IMR-90 (cell line): Measurements from ENCODE around the gene UPK2. TPM values are rescaled to one million over a fixed set of nuclear protein-coding genes. Genes with fewer than 3 reads are reported as not detected.

Source experiments
- ATAC-seq: fragments of 200-7000 bp; cut with Tn5 transposase; 2 replicates; pipeline ENCODE4 v1.9.1; 2020; ENCODE audit warnings: low read depth, mild to moderate bottlenecking, moderate library complexity
- BruUV-seq: library from RNA; stranded (reverse); fragments of 400-500 nt; replicated peaks from 2 replicates; lab custom pipeline; 2021; lab: Mats Ljungman, UMichigan
- CTCF ChIA-PET: fragments of 300-600 bp; formaldehyde crosslinking; extraction: SDS; loops from one replicate; lab custom pipeline; 2021; ENCODE audit warnings: antibody characterized with exemption; lab: Yijun Ruan, JAX
- POLR2A ChIA-PET: fragments of 300-600 bp; sonication (Branson Sonifier 250); formaldehyde crosslinking; loops from one replicate; lab custom pipeline; 2022; ENCODE audit warnings: antibody characterized with exemption; ENCODE audit not compliant: unreplicated experiment; lab: Charles Lee
- DNase-seq: peaks from one replicate; pipeline ENCODE4 v3.0.0; 2013
- H2AFZ ChIP-seq: replicated peaks from 2 replicates; pipeline ENCODE3; 2013; ENCODE audit warnings: low read length, mild to moderate bottlenecking; ENCODE audit not compliant: poor library complexity
- H2AK5ac ChIP-seq: 2 replicates; pipeline ENCODE4 v1.6.1; 2013; ENCODE audit warnings: low read depth, low read length, inconsistent platforms
- H2AK9ac ChIP-seq: replicated peaks from 2 replicates; pipeline ENCODE3; 2013; ENCODE audit warnings: mild to moderate bottlenecking, low read depth, low read length, moderate library complexity; ENCODE audit not compliant: poor library complexity
- H2BK120ac ChIP-seq: 2 replicates; pipeline ENCODE4 v1.6.1; 2013; ENCODE audit warnings: low read depth, low read length, inconsistent platforms
- H2BK15ac ChIP-seq: 3 replicates; pipeline ENCODE4 v1.6.1; 2013; ENCODE audit warnings: low read depth, low read length, inconsistent platforms
- H2BK20ac ChIP-seq: 2 replicates; pipeline ENCODE4 v1.6.1; 2013; ENCODE audit warnings: low read depth, mild to moderate bottlenecking, inconsistent platforms, low read length, moderate library complexity
- H2BK5ac ChIP-seq: 2 replicates; pipeline ENCODE4 v1.6.1; 2013; ENCODE audit warnings: mild to moderate bottlenecking, low read depth, low read length, inconsistent platforms; ENCODE audit not compliant: poor library complexity, severe bottlenecking
- H3K14ac ChIP-seq: replicated peaks from 2 replicates; pipeline ENCODE4 v1.6.1; 2013; ENCODE audit warnings: low read depth, low read length, inconsistent platforms
- H3K18ac ChIP-seq: 2 replicates; pipeline ENCODE4 v1.6.1; 2013; ENCODE audit warnings: low read depth, low read length, control low read depth
- H3K23ac ChIP-seq: 2 replicates; pipeline ENCODE4 v1.6.1; 2013; ENCODE audit warnings: low read depth, low read length, inconsistent platforms
- H3K27ac ChIP-seq: 2 replicates; pipeline ENCODE4 v1.5.1; 2013; ENCODE audit warnings: mild to moderate bottlenecking, control low read depth, low read length; ENCODE audit not compliant: insufficient read depth
- H3K27me3 ChIP-seq: 2 replicates; pipeline ENCODE4 v1.6.1; 2013; ENCODE audit warnings: low read length; ENCODE audit not compliant: control insufficient read depth, insufficient read depth
- H3K36me3 ChIP-seq: 2 replicates; pipeline ENCODE4 v1.6.1; 2013; ENCODE audit warnings: low read length, mixed read lengths; ENCODE audit not compliant: control insufficient read depth, insufficient read depth
- H3K4ac ChIP-seq: 2 replicates; pipeline ENCODE4 v1.6.1; 2013; ENCODE audit warnings: low read depth, low read length, inconsistent platforms
- H3K4me1 ChIP-seq: 2 replicates; pipeline ENCODE4 v1.6.1; 2013; ENCODE audit warnings: low read length, mixed read lengths; ENCODE audit not compliant: control insufficient read depth, insufficient read depth
- H3K4me2 ChIP-seq: 2 replicates; pipeline ENCODE4 v1.6.1; 2013; ENCODE audit warnings: low read depth, mild to moderate bottlenecking, control low read depth, low read length, moderate library complexity
- H3K4me3 ChIP-seq: 2 replicates; pipeline ENCODE4 v1.5.1; 2013; ENCODE audit warnings: low read depth, mild to moderate bottlenecking, control low read depth, low read length, moderate library complexity; ENCODE audit not compliant: insufficient read depth
- H3K56ac ChIP-seq: 2 replicates; pipeline ENCODE4 v1.6.1; 2013; ENCODE audit warnings: low read length, inconsistent platforms; ENCODE audit not compliant: insufficient read depth; ENCODE audit errors: extremely low read depth
- H3K79me1 ChIP-seq, 2 experiments: 2 replicates each; pipeline ENCODE4 v1.6.1; 2013; ENCODE audit warnings: low read length in 2 of 2, inconsistent platforms in 1 of 2, low read depth in 1 of 2
- H3K9ac ChIP-seq: 2 replicates; pipeline ENCODE4 v1.6.1; 2013; ENCODE audit warnings: low read depth, low read length, control low read depth
- H3K9me1 ChIP-seq: 2 replicates; pipeline ENCODE4 v1.6.1; 2013; ENCODE audit warnings: low read length, inconsistent platforms; ENCODE audit not compliant: insufficient read depth
- H3K9me3 ChIP-seq: 2 replicates; pipeline ENCODE4 v1.6.1; 2013; ENCODE audit warnings: low read length; ENCODE audit not compliant: control insufficient read depth, insufficient read depth
- H4K20me1 ChIP-seq: 2 replicates; pipeline ENCODE4 v1.6.1; 2013; ENCODE audit warnings: low read length, inconsistent platforms; ENCODE audit not compliant: insufficient read depth
- H4K5ac ChIP-seq: 2 replicates; pipeline ENCODE4 v1.6.1; 2013; ENCODE audit warnings: mild to moderate bottlenecking, low read depth, low read length, control low read depth
- H4K8ac ChIP-seq, 2 experiments: 2 replicates each; pipeline ENCODE4 v1.6.1; 2013; ENCODE audit warnings: low read depth in 2 of 2, low read length in 2 of 2, control low read depth in 1 of 2, inconsistent platforms in 1 of 2
- H4K91ac ChIP-seq: 2 replicates; pipeline ENCODE4 v1.6.1; 2013; ENCODE audit warnings: low read depth, low read length, inconsistent platforms; ENCODE audit not compliant: insufficient read depth
- MAZ ChIP-seq: IDR thresholded peaks from 2 replicates; pipeline ENCODE4 v1.6.1; 2012; ENCODE audit warnings: low read depth, mild to moderate bottlenecking, low read length, improper control_type of control experiment, moderate library complexity, borderline replicate concordance
- USF2 ChIP-seq: fragments of 150-350 bp; IDR thresholded peaks from 2 replicates; pipeline ENCODE4 v1.6.1; 2017; ENCODE audit warnings: mild to moderate bottlenecking, antibody characterized with exemption, low read length, low read depth
- WGBS, 2 experiments: methylation state at CpG; one replicate each; pipeline versions ENCODE4 v1.1.5 to v1.1.7; 2013; ENCODE audit warnings: missing lambda C conversion rate in 2 of 2; ENCODE audit not compliant: insufficient read length in 1 of 2; ENCODE audit errors: extremely low coverage in 2 of 2; 5-methylcytosine and 5-hydroxymethylcytosine counted together
- dilution Hi-C: fragments of 300-500 bp; cut with HindIII; formaldehyde crosslinking; loops from one replicate; pipeline ENCODE4 v1.14.3; 2018; ENCODE audit warnings: low sequenced_read_pairs; ENCODE audit not compliant: unreplicated experiment
- in situ Hi-C: fragments of 300-500 bp; cut with MboI; formaldehyde crosslinking; loops from 3 replicates; pipeline ENCODE4 v1.14.3; 2019; ENCODE audit warnings: low sequenced_read_pairs, inconsistent platforms, mixed read lengths
- intact Hi-C: fragments of 100-400 bp; cut with micrococcal nuclease; formaldehyde crosslinking; loops from 2 replicates; pipeline ENCODE4 v1.10.0; 2022
- polyA plus RNA-seq, 3 experiments: library from polyadenylated mRNA; depleted of rRNA; stranded (reverse); fragments of >200 nt; gene quantifications; 2 replicates each; pipeline ENCODE4 v1.2.3, GENCODE V29; 2012; ENCODE audit warnings: low replicate concordance in 1 of 3
- total RNA-seq: library from RNA; depleted of rRNA; stranded (reverse); fragments of >200 nt; gene quantifications from 2 replicates; pipeline ENCODE4 v1.2.3, GENCODE V29; 2012

UPK2 gene
- total and polyA plus RNA-seq, 2 of the 4 experiments (the other 2 are of a cell fraction), result 0.26 TPM; not detected in 1

DNA sequence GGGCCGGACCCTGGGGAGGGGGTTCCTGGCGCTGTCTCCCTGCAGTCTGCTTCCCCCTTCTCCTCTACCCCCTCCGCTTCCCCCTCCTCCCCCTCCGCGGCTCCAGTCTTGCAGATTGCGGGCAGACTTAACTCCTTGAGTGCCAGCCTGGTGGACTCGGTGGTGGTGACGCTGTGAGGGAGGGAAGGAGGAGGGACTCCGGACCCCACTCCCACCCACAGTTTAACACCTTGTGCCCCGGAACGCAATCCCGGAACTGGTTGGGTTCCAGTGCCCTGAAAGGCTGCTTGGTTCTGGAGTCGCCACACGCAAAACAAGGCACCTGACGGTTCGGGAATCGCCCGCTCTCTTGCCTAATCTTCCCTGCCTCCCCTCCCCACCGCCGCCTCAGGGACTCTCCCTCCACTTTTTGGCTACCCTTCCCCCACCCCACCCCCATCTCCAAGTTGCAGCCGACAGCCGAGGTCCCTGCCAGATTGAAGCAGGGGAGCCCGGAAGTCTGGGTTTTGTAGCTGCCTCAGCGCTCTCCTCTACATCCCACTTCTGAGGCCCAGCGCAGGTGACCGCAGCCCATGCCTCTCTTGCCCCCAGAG lies 26.5 kb upstream of the UPK2 start:
- peak; percentile 61; the same call in 1 of the 2 replicates for TF ChIP-seq MAZ
- TF ChIP-seq USF2, result no peak
- DNase-seq, result peak; percentile 77
- Histone ChIP-seq H3K27me3 (no peaks in the 10 kb centered on the region), H3K9ac (peak overlapping the region; percentile 53), H3K56ac (no peak overlapping the region; the same call in 1 of the 2 replicates), H4K5ac (no peak overlapping the region), H2AK5ac (peak overlapping the region; percentile 90), H3K23ac (no peak overlapping the region; the same call in 1 of the 2 replicates), H3K9me3 (no peaks in the 10 kb centered on the region), H3K14ac (no peak overlapping the region), H2BK5ac (peak overlapping the region; percentile 8), H3K4ac (peak overlapping the region; percentile 29; the same call in 1 of the 2 replicates), H3K18ac (no peak overlapping the region), H3K27ac (peak overlapping the region; percentile 34), H4K20me1 (peaks cover 5% of the 10 kb centered on the region), H4K8ac (peak overlapping the region; percentile 58 to 65; a peak in 3 of 4 replicates), H3K4me3 (peak overlapping the region; percentile 69), H3K4me1 (peaks cover 5% of the 10 kb centered on the region; the same call in 1 of the 2 replicates), H4K91ac (peak overlapping the region; percentile 18; the same call in 1 of the 2 replicates), H2BK20ac (no peak overlapping the region), H3K36me3 (no peaks in the 10 kb centered on the region), H2AK9ac (peak overlapping the region; percentile 92), H2BK120ac (peak overlapping the region; percentile 7; the same call in 1 of the 2 replicates), H3K4me2 (peak overlapping the region; percentile 81), H2AFZ (peak overlapping the region; percentile 91), H3K79me1 (peaks cover 0 to 24% of the 10 kb centered on the region in 2 experiments; a peak in 2 of 4 replicates), H2BK15ac (peak overlapping the region; percentile 54; the same call in 1 of the 3 replicates), H3K9me1 (no peaks in the 10 kb centered on the region)
- 0% methylated on average over 4 of the region's 26 CpGs; no CpG with 5 or more reads in 1 of the 2 experiments for WGBS, 2 experiments
- ChIA-PET POLR2A (interaction anchor here (0.8 kb wide), 1 partner anchor 18 kb away, joined by 13 read pairs; no protein-coding TSS in a partner anchor), CTCF (interaction anchor here (0.7 to 1.1 kb wide), 4 partner anchors 9 to 20 kb away, joined by 3 read pairs; no protein-coding TSS in a partner anchor)
- ATAC-seq, result peak; percentile 16
- dilution Hi-C loops, result no loop called here
- intact Hi-C loops, result no loop called here
- BruUV-seq, result no TSS peak
- in situ Hi-C loops, result no loop called here
